IMR-90 (cell line): ENCODE data around the gene WNT9B. TPM values are rescaled to one million over a fixed set of nuclear protein-coding genes. Genes with fewer than 3 reads are reported as not detected.

ENCODE experiments used
- ATAC-seq: fragments of 200-7000 bp; cut with Tn5 transposase; 2 replicates; pipeline ENCODE4 v1.9.1; 2020; ENCODE audit warnings: low read depth, mild to moderate bottlenecking, moderate library complexity
- BruUV-seq: library from RNA; stranded (reverse); fragments of 400-500 nt; replicated peaks from 2 replicates; lab custom pipeline; 2021; lab: Mats Ljungman, UMichigan
- CTCF ChIA-PET: fragments of 300-600 bp; formaldehyde crosslinking; extraction: SDS; loops from one replicate; lab custom pipeline; 2021; ENCODE audit warnings: antibody characterized with exemption; lab: Yijun Ruan, JAX
- POLR2A ChIA-PET: fragments of 300-600 bp; sonication (Branson Sonifier 250); formaldehyde crosslinking; loops from one replicate; lab custom pipeline; 2022; ENCODE audit warnings: antibody characterized with exemption; ENCODE audit not compliant: unreplicated experiment; lab: Charles Lee
- DNase-seq: peaks from one replicate; pipeline ENCODE4 v3.0.0; 2013
- H2AFZ ChIP-seq: replicated peaks from 2 replicates; pipeline ENCODE3; 2013; ENCODE audit warnings: low read length, mild to moderate bottlenecking; ENCODE audit not compliant: poor library complexity
- H2AK5ac ChIP-seq: 2 replicates; pipeline ENCODE4 v1.6.1; 2013; ENCODE audit warnings: low read depth, low read length, inconsistent platforms
- H2AK9ac ChIP-seq: replicated peaks from 2 replicates; pipeline ENCODE3; 2013; ENCODE audit warnings: mild to moderate bottlenecking, low read depth, low read length, moderate library complexity; ENCODE audit not compliant: poor library complexity
- H2BK120ac ChIP-seq: 2 replicates; pipeline ENCODE4 v1.6.1; 2013; ENCODE audit warnings: low read depth, low read length, inconsistent platforms
- H2BK15ac ChIP-seq: 3 replicates; pipeline ENCODE4 v1.6.1; 2013; ENCODE audit warnings: low read depth, low read length, inconsistent platforms
- H2BK20ac ChIP-seq: 2 replicates; pipeline ENCODE4 v1.6.1; 2013; ENCODE audit warnings: low read depth, mild to moderate bottlenecking, inconsistent platforms, low read length, moderate library complexity
- H2BK5ac ChIP-seq: 2 replicates; pipeline ENCODE4 v1.6.1; 2013; ENCODE audit warnings: mild to moderate bottlenecking, low read depth, low read length, inconsistent platforms; ENCODE audit not compliant: poor library complexity, severe bottlenecking
- H3K14ac ChIP-seq: replicated peaks from 2 replicates; pipeline ENCODE4 v1.6.1; 2013; ENCODE audit warnings: low read depth, low read length, inconsistent platforms
- H3K18ac ChIP-seq: 2 replicates; pipeline ENCODE4 v1.6.1; 2013; ENCODE audit warnings: low read depth, low read length, control low read depth
- H3K23ac ChIP-seq: 2 replicates; pipeline ENCODE4 v1.6.1; 2013; ENCODE audit warnings: low read depth, low read length, inconsistent platforms
- H3K27ac ChIP-seq: 2 replicates; pipeline ENCODE4 v1.5.1; 2013; ENCODE audit warnings: mild to moderate bottlenecking, control low read depth, low read length; ENCODE audit not compliant: insufficient read depth
- H3K27me3 ChIP-seq: 2 replicates; pipeline ENCODE4 v1.6.1; 2013; ENCODE audit warnings: low read length; ENCODE audit not compliant: control insufficient read depth, insufficient read depth
- H3K36me3 ChIP-seq: 2 replicates; pipeline ENCODE4 v1.6.1; 2013; ENCODE audit warnings: low read length, mixed read lengths; ENCODE audit not compliant: control insufficient read depth, insufficient read depth
- H3K4ac ChIP-seq: 2 replicates; pipeline ENCODE4 v1.6.1; 2013; ENCODE audit warnings: low read depth, low read length, inconsistent platforms
- H3K4me1 ChIP-seq: 2 replicates; pipeline ENCODE4 v1.6.1; 2013; ENCODE audit warnings: low read length, mixed read lengths; ENCODE audit not compliant: control insufficient read depth, insufficient read depth
- H3K4me2 ChIP-seq: 2 replicates; pipeline ENCODE4 v1.6.1; 2013; ENCODE audit warnings: low read depth, mild to moderate bottlenecking, control low read depth, low read length, moderate library complexity
- H3K4me3 ChIP-seq: 2 replicates; pipeline ENCODE4 v1.5.1; 2013; ENCODE audit warnings: low read depth, mild to moderate bottlenecking, control low read depth, low read length, moderate library complexity; ENCODE audit not compliant: insufficient read depth
- H3K56ac ChIP-seq: 2 replicates; pipeline ENCODE4 v1.6.1; 2013; ENCODE audit warnings: low read length, inconsistent platforms; ENCODE audit not compliant: insufficient read depth; ENCODE audit errors: extremely low read depth
- H3K79me1 ChIP-seq, 2 experiments: 2 replicates each; pipeline ENCODE4 v1.6.1; 2013; ENCODE audit warnings: low read length in 2 of 2, inconsistent platforms in 1 of 2, low read depth in 1 of 2
- H3K9ac ChIP-seq: 2 replicates; pipeline ENCODE4 v1.6.1; 2013; ENCODE audit warnings: low read depth, low read length, control low read depth
- H3K9me1 ChIP-seq: 2 replicates; pipeline ENCODE4 v1.6.1; 2013; ENCODE audit warnings: low read length, inconsistent platforms; ENCODE audit not compliant: insufficient read depth
- H3K9me3 ChIP-seq: 2 replicates; pipeline ENCODE4 v1.6.1; 2013; ENCODE audit warnings: low read length; ENCODE audit not compliant: control insufficient read depth, insufficient read depth
- H4K20me1 ChIP-seq: 2 replicates; pipeline ENCODE4 v1.6.1; 2013; ENCODE audit warnings: low read length, inconsistent platforms; ENCODE audit not compliant: insufficient read depth
- H4K5ac ChIP-seq: 2 replicates; pipeline ENCODE4 v1.6.1; 2013; ENCODE audit warnings: mild to moderate bottlenecking, low read depth, low read length, control low read depth
- H4K8ac ChIP-seq, 2 experiments: 2 replicates each; pipeline ENCODE4 v1.6.1; 2013; ENCODE audit warnings: low read depth in 2 of 2, low read length in 2 of 2, control low read depth in 1 of 2, inconsistent platforms in 1 of 2
- H4K91ac ChIP-seq: 2 replicates; pipeline ENCODE4 v1.6.1; 2013; ENCODE audit warnings: low read depth, low read length, inconsistent platforms; ENCODE audit not compliant: insufficient read depth
- BHLHE40 ChIP-seq: fragments of 150-350 bp; IDR thresholded peaks from 2 replicates; pipeline ENCODE4 v1.6.1; 2016; ENCODE audit warnings: mild to moderate bottlenecking, low read depth, low read length
- CEBPB ChIP-seq: IDR thresholded peaks from 2 replicates; pipeline ENCODE4 v1.6.1; 2012; ENCODE audit warnings: low read depth, low read length, improper control_type of control experiment
- CHD1 ChIP-seq: IDR thresholded peaks from 2 replicates; pipeline ENCODE4 v1.6.1; 2012; ENCODE audit warnings: low read depth, low read length, improper control_type of control experiment
- FOS ChIP-seq: fragments of 150-350 bp; IDR thresholded peaks from 2 replicates; pipeline ENCODE4 v1.6.1; 2016; ENCODE audit warnings: low read depth, low read length
- MAFK ChIP-seq: IDR thresholded peaks from 2 replicates; pipeline ENCODE4 v1.6.1; 2012; ENCODE audit warnings: low read depth, low read length, improper control_type of control experiment
- MAZ ChIP-seq: IDR thresholded peaks from 2 replicates; pipeline ENCODE4 v1.6.1; 2012; ENCODE audit warnings: low read depth, mild to moderate bottlenecking, low read length, improper control_type of control experiment, moderate library complexity, borderline replicate concordance
- NFE2L2 ChIP-seq: fragments of 150-350 bp; IDR thresholded peaks from 2 replicates; pipeline ENCODE4 v1.6.1; 2016; ENCODE audit warnings: low read depth, mild to moderate bottlenecking, low read length
- POLR2A ChIP-seq: IDR thresholded peaks from 2 replicates; pipeline ENCODE4 v1.6.1; 2012; ENCODE audit warnings: mild to moderate bottlenecking, low read depth, low read length
- SMC3 ChIP-seq: fragments of 150-350 bp; IDR thresholded peaks from 2 replicates; pipeline ENCODE4 v1.6.1; 2016; ENCODE audit warnings: low read depth, mild to moderate bottlenecking, antibody characterized with exemption, low read length, moderate library complexity
- WGBS, 2 experiments: methylation state at CpG; one replicate each; pipeline versions ENCODE4 v1.1.5 to v1.1.7; 2013; ENCODE audit warnings: missing lambda C conversion rate in 2 of 2; ENCODE audit not compliant: insufficient read length in 1 of 2; ENCODE audit errors: extremely low coverage in 2 of 2; 5-methylcytosine and 5-hydroxymethylcytosine counted together
- dilution Hi-C: fragments of 300-500 bp; cut with HindIII; formaldehyde crosslinking; loops from one replicate; pipeline ENCODE4 v1.14.3; 2018; ENCODE audit warnings: low sequenced_read_pairs; ENCODE audit not compliant: unreplicated experiment
- in situ Hi-C: fragments of 300-500 bp; cut with MboI; formaldehyde crosslinking; loops from 3 replicates; pipeline ENCODE4 v1.14.3; 2019; ENCODE audit warnings: low sequenced_read_pairs, inconsistent platforms, mixed read lengths
- intact Hi-C: fragments of 100-400 bp; cut with micrococcal nuclease; formaldehyde crosslinking; loops from 2 replicates; pipeline ENCODE4 v1.10.0; 2022
- polyA plus RNA-seq, 3 experiments: library from polyadenylated mRNA; depleted of rRNA; stranded (reverse); fragments of >200 nt; gene quantifications; 2 replicates each; pipeline ENCODE4 v1.2.3, GENCODE V29; 2012; ENCODE audit warnings: low replicate concordance in 1 of 3
- total RNA-seq: library from RNA; depleted of rRNA; stranded (reverse); fragments of >200 nt; gene quantifications from 2 replicates; pipeline ENCODE4 v1.2.3, GENCODE V29; 2012
- TF ChIP-seq, protein P1 (sequence below): conservative IDR thresholded peaks from 2 replicates; pipeline ENCODE4 v1.5.1; 2012; ENCODE audit warnings: mild to moderate bottlenecking, low read depth, low read length, improper control_type of control experiment
- TF ChIP-seq, protein P2 (sequence below): fragments of 150-350 bp; IDR thresholded peaks from 2 replicates; pipeline ENCODE4 v1.6.1; 2017; ENCODE audit warnings: mild to moderate bottlenecking, antibody characterized with exemption, low read length, low read depth

WNT9B gene
- total and polyA plus RNA-seq, 2 of the 4 experiments (the other 2 are of a cell fraction): not detected

DNA sequence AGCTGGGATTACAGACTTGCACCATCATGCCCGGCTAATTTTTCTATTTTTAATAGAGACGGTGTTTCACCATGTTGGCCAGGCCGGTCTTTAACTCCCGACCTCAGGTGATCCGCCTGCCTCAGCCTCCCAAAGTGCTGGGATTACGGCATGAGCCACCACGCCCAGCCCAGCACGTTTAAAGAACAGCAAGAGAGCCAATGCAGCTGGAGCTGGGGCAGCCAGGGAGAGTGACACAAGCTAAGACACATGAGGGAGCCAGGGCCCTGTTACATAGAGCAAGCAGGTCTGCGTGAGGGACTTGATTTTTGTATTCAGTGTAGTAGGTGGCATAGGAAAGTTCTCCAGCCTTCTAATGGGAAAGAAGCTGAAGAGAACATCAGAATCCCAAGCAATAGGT, 49.9 kb downstream of the WNT9B start:
- H2BK20ac ChIP-seq: no peak overlapping the region
- no peak overlapping the region for H2BK120ac ChIP-seq
- H3K56ac ChIP-seq: no peak overlapping the region
- H4K20me1 ChIP-seq: no peaks in the 10 kb centered on the region
- DNase-seq (no peak), ATAC-seq (no peak)
- TF ChIP-seq BHLHE40 (no peak), NFE2L2 (no peak), POLR2A (no peak), CEBPB (no peak), MAZ (no peak), FOS (no peak), SMC3 (no peak), MAFK (no peak), CHD1 (no peak)
- TF ChIP-seq, protein P1, sequence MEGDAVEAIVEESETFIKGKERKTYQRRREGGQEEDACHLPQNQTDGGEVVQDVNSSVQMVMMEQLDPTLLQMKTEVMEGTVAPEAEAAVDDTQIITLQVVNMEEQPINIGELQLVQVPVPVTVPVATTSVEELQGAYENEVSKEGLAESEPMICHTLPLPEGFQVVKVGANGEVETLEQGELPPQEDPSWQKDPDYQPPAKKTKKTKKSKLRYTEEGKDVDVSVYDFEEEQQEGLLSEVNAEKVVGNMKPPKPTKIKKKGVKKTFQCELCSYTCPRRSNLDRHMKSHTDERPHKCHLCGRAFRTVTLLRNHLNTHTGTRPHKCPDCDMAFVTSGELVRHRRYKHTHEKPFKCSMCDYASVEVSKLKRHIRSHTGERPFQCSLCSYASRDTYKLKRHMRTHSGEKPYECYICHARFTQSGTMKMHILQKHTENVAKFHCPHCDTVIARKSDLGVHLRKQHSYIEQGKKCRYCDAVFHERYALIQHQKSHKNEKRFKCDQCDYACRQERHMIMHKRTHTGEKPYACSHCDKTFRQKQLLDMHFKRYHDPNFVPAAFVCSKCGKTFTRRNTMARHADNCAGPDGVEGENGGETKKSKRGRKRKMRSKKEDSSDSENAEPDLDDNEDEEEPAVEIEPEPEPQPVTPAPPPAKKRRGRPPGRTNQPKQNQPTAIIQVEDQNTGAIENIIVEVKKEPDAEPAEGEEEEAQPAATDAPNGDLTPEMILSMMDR: no peak
- TF ChIP-seq, protein P2, sequence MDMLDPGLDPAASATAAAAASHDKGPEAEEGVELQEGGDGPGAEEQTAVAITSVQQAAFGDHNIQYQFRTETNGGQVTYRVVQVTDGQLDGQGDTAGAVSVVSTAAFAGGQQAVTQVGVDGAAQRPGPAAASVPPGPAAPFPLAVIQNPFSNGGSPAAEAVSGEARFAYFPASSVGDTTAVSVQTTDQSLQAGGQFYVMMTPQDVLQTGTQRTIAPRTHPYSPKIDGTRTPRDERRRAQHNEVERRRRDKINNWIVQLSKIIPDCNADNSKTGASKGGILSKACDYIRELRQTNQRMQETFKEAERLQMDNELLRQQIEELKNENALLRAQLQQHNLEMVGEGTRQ: no peak
- no TSS peak for BruUV-seq
- no peak overlapping the region for H3K9ac ChIP-seq
- no peak overlapping the region for H3K4me3 ChIP-seq
- H3K23ac ChIP-seq: no peak overlapping the region
- no peaks in the 10 kb centered on the region for H3K36me3 ChIP-seq
- H3K27ac ChIP-seq: no peak overlapping the region
- no peaks in the 10 kb centered on the region for H3K79me1 ChIP-seq
- no peak overlapping the region for H2BK15ac ChIP-seq
- POLR2A ChIA-PET: no interaction called here
- no peaks in the 10 kb centered on the region for H3K4me1 ChIP-seq
- no peaks in the 10 kb centered on the region for H3K9me1 ChIP-seq
- H2AFZ ChIP-seq: no peak overlapping the region
- in situ Hi-C loops (no loop called here), dilution Hi-C loops (no loop called here), intact Hi-C loops (no loop called here)
- no peak overlapping the region for H3K4ac ChIP-seq
- H2AK9ac ChIP-seq: no peak overlapping the region
- H3K18ac ChIP-seq: no peak overlapping the region
- H3K27me3 ChIP-seq: peaks cover 34% of the 10 kb centered on the region
- no peak overlapping the region for H4K8ac ChIP-seq
- peaks cover 3% of the 10 kb centered on the region; the same call in 1 of the 2 replicates for H3K9me3 ChIP-seq
- H2AK5ac ChIP-seq: no peak overlapping the region
- no peak overlapping the region for H4K91ac ChIP-seq
- CTCF ChIA-PET: no interaction called here
- H4K5ac ChIP-seq: no peak overlapping the region
- no peak overlapping the region for H3K14ac ChIP-seq
- no peak overlapping the region for H2BK5ac ChIP-seq
- WGBS, 2 experiments: 71% methylated on average over 9 of the region's 9 CpGs; no CpG with 5 or more reads in 1 of the 2 experiments
- H3K4me2 ChIP-seq: no peak overlapping the region
